Parathyroid adenoma (tissue), 2 donors: ENCODE results near the gene QRFP.

Experiments
- H2AFZ ChIP-seq: fragments of 300-600 bp; sonication (generic); one replicate; pipeline ENCODE4 v1.7.0; 2017; ENCODE audit warnings: antibody characterized with exemption, mild to moderate bottlenecking
- H3K27ac ChIP-seq: fragments of 300-600 bp; sonication (generic); one replicate; pipeline ENCODE4 v1.7.0; 2017
- H3K27me3 ChIP-seq: fragments of 300-600 bp; sonication (generic); one replicate; pipeline ENCODE4 v1.7.0; 2017; ENCODE audit warnings: low read length; ENCODE audit not compliant: control insufficient read depth, insufficient read depth
- H3K36me3 ChIP-seq: fragments of 300-600 bp; sonication (generic); one replicate; pipeline ENCODE4 v1.7.0; 2017; ENCODE audit warnings: low read length; ENCODE audit not compliant: control insufficient read depth, insufficient read depth
- H3K4me1 ChIP-seq: fragments of 300-600 bp; sonication (generic); one replicate; pipeline ENCODE4 v1.7.0; 2017; ENCODE audit warnings: control low read depth
- H3K4me2 ChIP-seq: fragments of 300-600 bp; sonication (generic); one replicate; pipeline ENCODE4 v1.7.0; 2017; ENCODE audit warnings: low read length
- H3K4me3 ChIP-seq: fragments of 300-600 bp; sonication (generic); one replicate; pipeline ENCODE4 v1.7.0; 2017; ENCODE audit warnings: low read depth, low read length
- H3K79me2 ChIP-seq: fragments of 300-600 bp; sonication (generic); one replicate; pipeline ENCODE4 v1.7.0; 2017; ENCODE audit warnings: control low read depth
- H3K9ac ChIP-seq: fragments of 300-600 bp; sonication (generic); one replicate; pipeline ENCODE4 v1.7.0; 2017; ENCODE audit warnings: mild to moderate bottlenecking
- H3K9me3 ChIP-seq: fragments of 300-600 bp; sonication (generic); one replicate; pipeline ENCODE4 v1.7.0; 2017; ENCODE audit warnings: low read length; ENCODE audit not compliant: control insufficient read depth
- TF ChIP-seq, protein P1 (sequence below): fragments of 300-600 bp; sonication (generic); IDR thresholded peaks from one replicate; pipeline ENCODE4 v1.7.0; 2017; ENCODE audit warnings: antibody characterized with exemption, mild to moderate bottlenecking
- donor health status: primary hyperparathyroidism.

The QRFP gene

DNA sequence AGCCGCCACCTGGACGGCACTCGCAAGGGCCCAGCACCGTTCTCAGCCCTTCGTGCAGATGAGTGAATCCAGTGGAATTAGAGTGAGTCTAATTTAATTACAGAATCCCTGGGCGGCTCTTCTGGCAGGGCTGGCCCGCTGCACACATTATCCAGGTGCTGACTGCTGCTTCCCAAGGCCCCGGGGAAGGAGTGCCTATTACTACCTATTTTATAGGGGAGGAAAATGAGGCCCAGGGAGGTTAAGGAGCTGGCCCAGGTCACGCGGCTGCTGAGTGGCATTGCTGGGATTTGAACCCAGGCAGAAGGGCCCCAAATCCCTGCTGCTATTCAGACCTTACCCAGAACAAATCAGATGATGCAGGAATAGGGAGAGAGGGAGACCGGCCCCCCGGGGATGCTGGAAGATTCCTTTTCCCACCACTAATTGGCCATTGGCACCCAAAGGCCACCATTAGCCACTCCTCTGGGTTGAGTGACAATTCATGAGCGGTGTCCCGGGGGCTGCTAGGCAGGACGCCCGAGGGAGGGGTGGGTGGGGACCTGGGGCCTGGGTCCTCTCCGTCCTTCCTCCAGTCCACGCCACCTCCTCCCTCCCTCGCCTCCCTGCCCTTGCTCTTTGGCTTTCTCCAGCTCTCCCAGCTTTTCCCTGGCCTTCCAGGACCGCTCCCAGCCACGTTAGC is 10.3 kb upstream of the QRFP start:
- Histone ChIP-seq H3K79me2 (no peaks in the 10 kb centered on the region), H3K27ac (no peak overlapping the region), H3K9me3 (no peaks in the 10 kb centered on the region), H3K4me2 (no peak overlapping the region), H3K4me1 (peaks cover 3% of the 10 kb centered on the region), H3K4me3 (no peak overlapping the region), H3K27me3 (no peaks in the 10 kb centered on the region), H2AFZ (no peak overlapping the region), H3K36me3 (no peaks in the 10 kb centered on the region), H3K9ac (no peak overlapping the region)
- TF ChIP-seq, protein P1, sequence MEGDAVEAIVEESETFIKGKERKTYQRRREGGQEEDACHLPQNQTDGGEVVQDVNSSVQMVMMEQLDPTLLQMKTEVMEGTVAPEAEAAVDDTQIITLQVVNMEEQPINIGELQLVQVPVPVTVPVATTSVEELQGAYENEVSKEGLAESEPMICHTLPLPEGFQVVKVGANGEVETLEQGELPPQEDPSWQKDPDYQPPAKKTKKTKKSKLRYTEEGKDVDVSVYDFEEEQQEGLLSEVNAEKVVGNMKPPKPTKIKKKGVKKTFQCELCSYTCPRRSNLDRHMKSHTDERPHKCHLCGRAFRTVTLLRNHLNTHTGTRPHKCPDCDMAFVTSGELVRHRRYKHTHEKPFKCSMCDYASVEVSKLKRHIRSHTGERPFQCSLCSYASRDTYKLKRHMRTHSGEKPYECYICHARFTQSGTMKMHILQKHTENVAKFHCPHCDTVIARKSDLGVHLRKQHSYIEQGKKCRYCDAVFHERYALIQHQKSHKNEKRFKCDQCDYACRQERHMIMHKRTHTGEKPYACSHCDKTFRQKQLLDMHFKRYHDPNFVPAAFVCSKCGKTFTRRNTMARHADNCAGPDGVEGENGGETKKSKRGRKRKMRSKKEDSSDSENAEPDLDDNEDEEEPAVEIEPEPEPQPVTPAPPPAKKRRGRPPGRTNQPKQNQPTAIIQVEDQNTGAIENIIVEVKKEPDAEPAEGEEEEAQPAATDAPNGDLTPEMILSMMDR = no peak

DNA sequence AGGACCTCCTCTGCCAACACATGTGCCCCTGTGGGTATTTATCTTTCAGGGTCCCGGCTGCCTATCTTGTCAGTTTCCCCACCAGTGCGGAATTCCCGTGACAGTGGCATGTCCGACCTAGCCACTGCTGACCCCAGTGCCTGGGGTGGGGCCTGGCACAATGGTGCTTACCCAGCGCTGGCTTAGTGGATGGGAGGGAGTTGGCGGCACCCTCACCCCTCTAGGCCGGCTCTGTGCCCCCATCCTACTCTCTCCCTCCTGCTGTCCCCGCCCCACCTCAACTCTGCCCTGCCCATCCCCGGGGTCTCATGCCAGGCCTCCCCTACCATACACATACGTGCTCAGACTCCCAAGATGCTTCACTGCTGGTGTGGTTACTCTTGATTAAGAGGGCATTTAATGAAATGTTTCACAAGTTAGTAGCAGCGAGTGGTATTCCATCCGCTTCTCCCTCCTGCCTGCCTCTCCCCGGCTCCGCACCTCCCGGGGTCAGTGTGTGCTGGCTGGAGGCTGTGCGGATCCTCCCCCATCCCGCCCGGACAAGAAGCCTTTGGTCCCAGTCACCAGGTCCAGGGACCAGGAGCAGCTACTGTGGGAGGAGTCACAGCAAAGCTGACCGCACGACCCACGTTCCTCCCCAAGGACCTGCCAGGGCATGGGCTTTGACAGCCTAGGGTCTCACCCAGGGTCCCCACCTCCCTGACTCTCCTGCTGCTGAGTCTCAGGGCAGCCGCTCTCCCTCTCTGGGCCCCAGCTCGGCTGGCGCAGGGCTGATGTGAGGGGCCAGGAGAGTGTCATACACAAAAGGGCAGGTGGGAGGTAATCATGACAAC is 9.5 kb upstream of the QRFP start:
- peaks cover 3% of the 10 kb centered on the region for H3K4me1 ChIP-seq
- no peaks in the 10 kb centered on the region for H3K36me3 ChIP-seq
- H3K27ac ChIP-seq = no peak overlapping the region
- no peak overlapping the region for H2AFZ ChIP-seq
- H3K4me2 ChIP-seq = no peak overlapping the region
- no peaks in the 10 kb centered on the region for H3K9me3 ChIP-seq
- H3K4me3 ChIP-seq = no peak overlapping the region
- H3K27me3 ChIP-seq = no peaks in the 10 kb centered on the region
- TF ChIP-seq, protein P1 = no peak
- no peaks in the 10 kb centered on the region for H3K79me2 ChIP-seq
- H3K9ac ChIP-seq = no peak overlapping the region

DNA sequence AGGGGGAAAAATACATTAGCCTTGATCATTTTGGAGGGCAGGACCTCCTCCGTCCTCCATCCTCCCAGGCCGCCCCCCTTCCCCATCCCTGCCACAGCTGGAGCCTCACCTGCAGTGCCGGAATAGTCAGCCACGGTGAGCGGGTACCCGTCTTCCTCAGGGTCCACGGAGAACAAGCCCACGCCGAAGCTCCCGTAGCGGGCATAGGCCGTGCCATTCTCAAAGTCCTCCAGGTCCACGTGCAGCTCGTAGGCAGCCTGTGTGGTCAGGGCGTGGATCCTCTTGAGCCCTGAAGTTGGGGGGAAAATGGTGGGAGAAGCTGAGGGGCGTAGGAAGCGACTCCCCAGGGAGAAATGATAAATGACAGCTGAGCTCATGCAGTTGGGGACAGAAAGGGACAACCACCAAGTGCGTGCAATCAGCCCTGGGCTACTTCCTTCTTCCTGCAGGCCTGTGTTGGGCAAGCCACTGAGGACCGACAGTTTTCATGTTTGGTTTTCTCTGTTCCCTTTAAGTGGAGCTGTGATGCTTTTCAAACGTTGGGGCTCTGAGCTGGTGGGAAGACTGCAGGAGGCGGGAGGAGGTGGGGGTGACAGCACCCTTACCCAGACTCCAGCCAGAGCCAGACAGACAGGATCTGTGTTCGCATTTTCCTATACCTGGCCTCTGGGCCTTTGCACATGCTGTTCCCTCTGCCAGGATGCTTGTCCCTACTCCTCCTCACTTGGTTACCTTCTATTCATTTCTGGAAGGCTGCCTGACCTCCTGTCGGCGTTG is 8.7 kb upstream of the QRFP start:
- no peaks in the 10 kb centered on the region for H3K27me3 ChIP-seq
- H3K9ac ChIP-seq = no peak overlapping the region

DNA sequence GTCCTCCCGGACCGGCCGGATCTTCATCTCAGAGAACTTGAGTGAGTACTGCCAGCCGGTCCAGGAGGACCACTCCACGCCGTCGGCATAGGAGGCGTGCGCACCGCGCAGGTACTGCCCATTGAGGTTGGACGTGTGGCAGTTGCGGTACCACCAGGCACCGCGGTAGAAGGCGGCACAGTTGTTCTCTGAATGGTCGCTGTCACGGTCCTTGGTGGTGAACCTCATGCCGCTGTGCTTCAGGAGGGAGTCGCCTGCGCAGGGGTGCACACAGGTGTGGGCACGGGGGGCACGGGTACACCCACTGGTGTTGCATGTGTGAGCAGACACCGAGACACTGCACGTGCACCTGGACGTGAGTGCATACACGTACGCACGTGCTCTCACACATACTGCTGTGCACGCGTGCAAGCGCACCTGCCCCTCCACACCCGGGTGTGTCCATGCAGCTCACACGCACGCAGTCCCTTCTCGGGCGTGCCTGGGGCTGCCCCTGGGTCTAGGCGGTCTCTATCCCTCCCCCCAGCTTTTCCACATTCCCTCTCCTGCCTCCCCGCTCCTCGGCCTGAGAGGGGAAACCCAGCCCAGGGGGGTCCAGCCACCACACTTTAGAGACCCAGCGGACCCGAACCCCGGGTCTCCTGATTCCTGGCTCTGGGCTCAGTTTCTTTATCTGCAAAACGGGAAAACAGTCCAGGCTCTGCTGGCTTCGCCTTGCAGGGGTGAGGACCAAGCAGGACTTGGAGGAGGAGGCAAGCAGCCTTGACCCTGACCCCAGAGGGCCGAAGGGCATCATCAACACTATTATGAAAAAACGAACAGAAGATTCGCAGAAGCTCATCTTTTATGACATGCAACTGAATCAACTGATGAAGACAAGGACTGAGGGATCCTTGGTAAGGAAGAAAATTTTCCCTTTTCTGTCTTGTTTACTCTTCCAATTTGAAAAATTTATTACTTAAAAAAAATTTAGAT is 7.7 kb upstream of the QRFP start:
- Histone ChIP-seq H3K9ac (no peak overlapping the region), H2AFZ (no peak overlapping the region), H3K4me1 (peaks cover 3% of the 10 kb centered on the region), H3K27me3 (no peaks in the 10 kb centered on the region), H3K4me2 (no peak overlapping the region), H3K9me3 (no peaks in the 10 kb centered on the region), H3K4me3 (no peak overlapping the region), H3K36me3 (no peaks in the 10 kb centered on the region), H3K27ac (no peak overlapping the region), H3K79me2 (no peaks in the 10 kb centered on the region)
- TF ChIP-seq, protein P1 = no peak

More for the DNA sequence above, 8.7 kb upstream of the QRFP start:
- Histone ChIP-seq H3K4me1 (peaks cover 3% of the 10 kb centered on the region), H3K36me3 (no peaks in the 10 kb centered on the region), H3K27ac (no peak overlapping the region), H3K9me3 (no peaks in the 10 kb centered on the region), H3K4me3 (no peak overlapping the region), H2AFZ (no peak overlapping the region), H3K79me2 (no peaks in the 10 kb centered on the region), H3K4me2 (no peak overlapping the region)
- TF ChIP-seq, protein P1 = no peak
